SHP77 (cell line): Measurements from ENCODE around the gene MSANTD4.
"Not testable (repeated sequence)": the region's sequence is repeated elsewhere in the genome, so short reads cannot be mapped to it uniquely, and the experiment has no call there.

Source experiments
- DNase-seq, 2 experiments: peaks; one replicate each; lab custom pipeline; 2025; lab: John Stamatoyannopoulos, UW

Gene MSANTD4

DNA sequence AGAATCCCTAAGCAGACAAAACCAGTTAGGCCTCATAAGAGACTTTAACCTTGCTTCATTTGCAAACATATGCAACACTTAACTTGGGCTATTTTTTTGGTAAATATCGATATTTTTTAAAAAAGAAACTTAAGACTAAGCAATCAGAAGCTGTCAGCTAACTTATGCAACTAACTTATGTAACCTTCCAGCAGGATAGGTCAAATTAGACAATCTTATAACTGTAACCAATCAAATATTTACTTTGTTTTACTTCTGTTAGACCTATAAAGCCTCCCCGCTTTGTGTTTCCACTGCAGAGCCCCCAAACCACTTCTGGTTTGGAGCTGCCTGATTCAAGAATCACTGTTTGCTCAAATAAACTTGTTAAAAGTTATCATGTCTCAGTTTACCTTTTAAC lies 8.0 kb downstream of the MSANTD4 start:
- no peak for DNase-seq

- no peak for DNase-seq
These were observed 9.3 kb downstream of the MSANTD4 start for GRCh38 chr11:106012744-106013143.

- no peak for DNase-seq
These were observed 10.6 kb downstream of the MSANTD4 start for GRCh38 chr11:106011481-106011880.

DNA sequence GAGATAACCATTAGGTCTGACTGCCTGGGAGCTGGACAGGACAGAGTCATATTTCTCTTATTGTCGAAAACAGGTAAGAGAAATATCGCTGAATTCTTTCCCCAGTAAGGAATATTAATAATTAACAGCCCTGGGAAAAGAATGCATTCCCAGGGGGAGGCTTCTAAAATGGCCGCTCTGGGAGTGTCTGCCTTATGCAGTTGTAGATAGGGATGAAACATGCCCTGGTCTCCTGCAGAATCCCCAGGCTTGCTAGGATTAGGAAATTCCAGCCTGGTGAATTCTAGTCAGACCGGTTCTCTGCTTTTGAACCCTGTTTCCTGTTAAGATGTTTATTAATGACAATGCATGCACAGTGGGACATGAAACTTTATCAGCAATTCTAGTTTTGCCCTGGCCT lies 18.9 kb downstream of the MSANTD4 start:
- DNase-seq = not testable (repeated sequence)

DNA sequence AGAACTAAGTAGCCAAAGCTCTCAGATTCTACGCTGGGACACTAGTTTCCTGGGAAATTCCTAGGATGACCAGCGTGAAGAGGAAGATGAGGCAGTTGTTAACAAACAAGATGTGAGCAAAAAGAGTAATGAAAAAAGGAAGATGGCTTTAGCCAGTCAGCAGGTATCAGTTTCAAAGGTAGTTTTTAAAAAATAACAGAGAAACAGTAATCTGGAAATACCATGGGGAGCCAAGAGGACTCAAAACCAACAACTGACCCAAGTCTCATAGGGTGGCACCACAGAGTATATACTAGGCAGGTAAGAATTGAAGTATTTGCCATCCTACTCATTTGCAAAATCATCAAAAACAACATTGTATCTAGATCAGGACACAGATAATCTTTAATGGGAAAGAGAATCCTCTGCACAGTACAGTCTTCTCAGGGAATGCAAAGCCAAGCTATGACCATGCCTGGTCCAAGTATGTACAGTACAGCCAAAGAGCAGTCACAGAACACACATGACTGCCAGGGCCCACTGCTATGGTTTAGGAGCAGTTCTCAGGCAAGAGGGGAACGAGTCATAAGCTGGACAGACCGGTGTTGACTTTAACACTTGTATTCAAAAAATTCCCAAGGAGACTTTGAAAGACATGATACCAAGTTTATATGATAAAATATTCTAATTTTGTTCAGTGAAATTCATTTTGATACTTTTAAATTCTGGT lies 20.6 kb downstream of the MSANTD4 start:
- DNase-seq = no peak

- DNase-seq = no peak
These were observed 30.2 kb downstream of the MSANTD4 start for GRCh38 chr11:105991888-105992287.

GRCh38 chr11:105989124-105989523 lies 32.9 kb downstream of the MSANTD4 start:
- DNase-seq = no peak

- no peak for DNase-seq
These were observed 33.8 kb downstream of the MSANTD4 start for GRCh38 chr11:105988197-105988596.

GRCh38 chr11:105986554-105986953 lies 35.5 kb downstream of the MSANTD4 start:
- no peak for DNase-seq

DNA sequence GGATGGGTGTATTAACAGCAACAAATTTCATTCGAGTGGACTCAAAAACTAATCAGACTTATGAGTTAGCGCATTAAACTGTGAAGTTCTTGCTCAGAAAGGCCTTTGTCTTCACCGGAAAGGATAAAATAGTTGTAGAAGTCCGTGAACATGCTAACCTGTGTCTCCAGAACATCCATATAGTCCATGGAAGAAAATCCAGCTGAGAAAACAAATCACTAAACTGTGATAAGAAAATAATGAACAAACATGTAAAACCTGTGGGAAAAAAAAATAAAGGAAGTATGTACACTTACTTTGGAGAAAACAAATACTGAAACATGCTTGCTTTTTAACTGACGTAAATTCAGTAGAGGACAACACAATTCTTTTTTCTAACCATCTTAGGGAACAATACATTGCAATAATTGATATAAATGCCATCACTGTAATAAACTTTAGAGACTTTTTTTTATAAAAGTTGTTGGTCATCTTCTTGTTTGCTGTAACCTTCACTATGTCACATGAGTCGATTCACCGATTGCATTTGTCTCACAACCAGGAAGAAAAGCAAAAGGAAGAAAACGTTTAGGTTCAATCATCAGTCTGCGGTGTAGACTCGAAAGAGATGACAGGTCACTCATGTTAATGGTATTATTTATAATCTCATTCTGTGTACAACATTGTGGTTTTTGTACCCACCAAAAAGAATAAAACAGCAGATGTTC lies 41.9 kb downstream of the MSANTD4 start:
- no peak for DNase-seq

DNA sequence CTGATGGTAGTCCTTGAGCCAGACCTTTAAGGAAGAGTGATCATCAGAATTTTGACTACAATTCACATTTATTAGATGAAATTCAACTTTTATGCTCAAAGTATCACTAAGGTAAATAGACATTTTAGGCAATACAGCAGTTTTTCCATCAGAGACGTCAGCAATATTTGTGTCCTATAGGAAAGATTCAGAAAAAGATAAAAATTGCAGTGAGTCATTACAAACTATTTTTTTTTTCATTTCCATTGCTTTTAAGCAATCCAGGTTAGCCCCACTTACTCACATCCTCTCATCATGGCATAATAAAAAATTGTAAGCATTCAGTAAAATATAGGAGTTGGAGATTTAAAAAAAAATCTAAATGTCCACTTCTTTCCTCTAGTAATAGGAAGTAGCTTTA lies 46.9 kb downstream of the MSANTD4 start:
- DNase-seq = no peak

DNA sequence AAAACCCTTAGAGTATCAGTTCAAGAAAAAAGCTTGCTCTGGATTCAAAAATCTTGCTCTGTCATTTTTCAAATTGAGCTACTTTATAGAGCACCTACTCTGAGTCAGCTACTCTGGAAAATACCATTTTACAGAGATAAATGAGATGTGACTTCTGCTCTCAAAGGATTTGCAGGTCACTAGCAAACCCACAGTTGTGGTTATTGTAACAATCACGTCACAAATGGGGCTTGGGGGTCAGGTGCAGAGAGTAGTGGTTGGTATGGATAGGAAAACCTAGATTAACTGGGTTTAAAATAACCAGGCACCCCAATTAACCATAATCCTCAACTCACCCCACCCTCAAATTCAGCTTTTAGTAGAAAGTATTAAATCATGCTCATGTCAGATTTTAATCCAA lies 52.3 kb downstream of the MSANTD4 start:
- DNase-seq = no peak

DNA sequence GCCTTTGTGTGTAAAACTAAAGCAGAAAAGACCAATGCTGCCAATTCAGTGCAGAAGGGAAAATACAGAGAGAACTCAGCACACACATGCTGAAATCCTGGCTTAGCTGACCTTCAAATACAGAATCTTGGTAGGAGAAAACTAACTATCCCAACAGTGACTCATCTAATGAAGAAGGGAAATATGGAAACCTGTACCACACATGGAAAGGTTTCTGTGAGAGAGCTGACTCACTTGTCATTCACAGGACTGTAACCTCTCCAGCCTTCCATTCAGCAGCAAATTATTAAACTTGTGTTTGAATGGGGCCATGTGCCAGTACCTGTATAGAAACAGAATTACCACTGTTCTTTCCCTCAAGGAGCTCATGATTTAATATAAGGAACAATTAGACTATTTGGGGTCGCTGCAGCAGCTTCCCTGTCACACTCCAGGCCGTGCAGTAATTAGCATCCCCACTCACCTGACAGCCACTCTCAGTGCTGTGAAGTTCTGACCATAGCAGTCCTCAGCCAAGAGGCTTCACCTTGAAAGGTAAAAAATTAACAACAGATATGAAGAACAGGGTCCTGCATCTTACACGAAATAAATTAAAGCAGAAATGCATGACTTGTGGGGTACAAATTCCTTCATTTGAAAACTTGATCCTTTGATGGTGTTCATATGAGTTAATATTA lies 53.9 kb downstream of the MSANTD4 start:
- DNase-seq = no peak

GRCh38 chr11:105960252-105961245 lies 61.5 kb downstream of the MSANTD4 start:
- DNase-seq = peak; percentile 57 to 82
